A673 (cell line): ENCODE measurements around the gene NPIPA5.

ENCODE experiments used
- EZH2 ChIP-seq: fragments of 200-600 bp; sonication (generic); IDR thresholded peaks from 2 replicates; pipeline ENCODE4 v1.6.1; 2017; ENCODE audit warnings: borderline replicate concordance, low read depth, mild to moderate bottlenecking, mixed read lengths, antibody characterized with exemption, low read length; ENCODE audit not compliant: poor library complexity, severe bottlenecking
- TF ChIP-seq, protein P1 (sequence below): fragments of 300-800, 200-600 bp; sonication (generic); conservative IDR thresholded peaks from 2 replicates; pipeline ENCODE4 v1.5.1; 2017; ENCODE audit warnings: low read depth, mild to moderate bottlenecking, antibody characterized with exemption, low read length, moderate library complexity, mixed read lengths

DNA sequence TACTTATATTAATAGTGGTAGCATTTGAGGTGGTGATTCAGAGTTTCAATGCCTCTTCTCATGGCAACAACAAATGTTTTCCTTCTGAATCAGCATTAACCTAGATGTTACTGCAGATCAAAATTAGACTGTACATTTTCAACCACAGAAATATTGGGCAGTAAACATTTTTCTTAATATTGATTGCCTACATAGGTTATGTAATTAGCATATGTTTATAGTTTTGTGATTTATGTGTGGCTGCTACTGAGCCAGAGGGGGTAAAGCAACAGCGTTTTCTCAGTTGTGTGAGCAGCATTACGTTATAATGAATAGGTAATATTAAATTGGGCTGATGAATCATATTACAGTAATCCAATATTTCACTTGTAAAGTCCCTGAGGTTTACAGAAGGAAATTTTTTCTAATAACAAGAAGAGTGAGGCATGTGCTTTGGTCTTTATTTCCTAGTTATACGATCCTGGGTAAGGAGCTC, 37.5 kb upstream of the NPIPA5 start:
- no peak for TF ChIP-seq EZH2
- TF ChIP-seq, protein P1, sequence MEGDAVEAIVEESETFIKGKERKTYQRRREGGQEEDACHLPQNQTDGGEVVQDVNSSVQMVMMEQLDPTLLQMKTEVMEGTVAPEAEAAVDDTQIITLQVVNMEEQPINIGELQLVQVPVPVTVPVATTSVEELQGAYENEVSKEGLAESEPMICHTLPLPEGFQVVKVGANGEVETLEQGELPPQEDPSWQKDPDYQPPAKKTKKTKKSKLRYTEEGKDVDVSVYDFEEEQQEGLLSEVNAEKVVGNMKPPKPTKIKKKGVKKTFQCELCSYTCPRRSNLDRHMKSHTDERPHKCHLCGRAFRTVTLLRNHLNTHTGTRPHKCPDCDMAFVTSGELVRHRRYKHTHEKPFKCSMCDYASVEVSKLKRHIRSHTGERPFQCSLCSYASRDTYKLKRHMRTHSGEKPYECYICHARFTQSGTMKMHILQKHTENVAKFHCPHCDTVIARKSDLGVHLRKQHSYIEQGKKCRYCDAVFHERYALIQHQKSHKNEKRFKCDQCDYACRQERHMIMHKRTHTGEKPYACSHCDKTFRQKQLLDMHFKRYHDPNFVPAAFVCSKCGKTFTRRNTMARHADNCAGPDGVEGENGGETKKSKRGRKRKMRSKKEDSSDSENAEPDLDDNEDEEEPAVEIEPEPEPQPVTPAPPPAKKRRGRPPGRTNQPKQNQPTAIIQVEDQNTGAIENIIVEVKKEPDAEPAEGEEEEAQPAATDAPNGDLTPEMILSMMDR, result no peak
